Uterus (tissue), 4 donors: Measurements from ENCODE around the gene NOL8. TPM values are rescaled to one million over a fixed set of nuclear protein-coding genes. Genes with fewer than 3 reads are reported as not detected.
A peak's percentile ranks its signal among the peaks of the same experiment; 100 is the strongest.

Experiments
- DNase-seq, 2 donors: peaks; one replicate each; pipeline ENCODE4 v3.0.0-alpha.2; 2019 to 2020
- H3K27ac ChIP-seq, 2 donors: fragments of 200-600 bp; sonication (generic); 1 replicate in 1 of 2; 2 replicates in 1 of 2; pipeline ENCODE4 v1.5.1; 2016 to 2018
- H3K27me3 ChIP-seq, 2 donors: fragments of 200-600 bp; sonication (generic); one replicate each; pipeline ENCODE4 v1.5.1; 2018 to 2019; ENCODE audit warnings: control low read depth in 1 of 2
- H3K36me3 ChIP-seq, 2 donors: fragments of 200-600 bp; sonication (generic); one replicate each; pipeline ENCODE4 v1.5.1; 2019; ENCODE audit warnings: control low read depth in 1 of 2
- H3K4me1 ChIP-seq, 2 donors: fragments of 200-600 bp; sonication (generic); one replicate each; pipeline ENCODE4 v1.5.1; 2018 to 2019; ENCODE audit warnings: control low read depth in 1 of 2
- H3K4me3 ChIP-seq, 2 donors: fragments of 200-600 bp; sonication (generic); 1 replicate in 1 of 2; 2 replicates in 1 of 2; pipeline ENCODE4 v1.5.1; 2018 to 2019; ENCODE audit warnings: mild to moderate bottlenecking in 1 of 2
- H3K9me3 ChIP-seq, 2 donors: fragments of 200-600 bp; sonication (generic); one replicate each; pipeline ENCODE4 v1.5.1; 2019; ENCODE audit warnings: control low read depth in 1 of 2
- CTCF ChIP-seq, 4 experiments: fragments of 200-600 bp in 2 of 4; fragments of 450-650 bp in 2 of 4; sonication (generic) in 2 of 4; IDR thresholded peaks; one replicate each; pipeline ENCODE4 v1.5.1; 2016 to 2019; ENCODE audit warnings: antibody characterized with exemption in 4 of 4, mild to moderate bottlenecking in 2 of 4, moderate library complexity in 1 of 4
- POLR2A ChIP-seq, 2 donors: fragments of 450-650 bp; IDR thresholded peaks; one replicate each; pipeline ENCODE4 v1.6.1; 2016; ENCODE audit warnings: antibody characterized with exemption in 2 of 2, mild to moderate bottlenecking in 1 of 2, moderate library complexity in 1 of 2
- intact Hi-C: fragments of 100-400 bp; cut with DNase I; formaldehyde crosslinking; loops from one replicate; pipeline ENCODE4 v1.15.1; 2023; ENCODE audit warnings: low total_unique reads
- total RNA-seq, 4 donors: library from RNA; depleted of rRNA in 3 of 4; stranded (reverse); fragments of >200 nt in 3 of 4; gene quantifications; one replicate each; pipeline versions ENCODE4 v1.1.0 to v1.2.4, GENCODE V29; 2014 to 2023
- donor health status: DM: yes; HTN: yes; CAD: no.

NOL8 gene
- total RNA-seq, 4 donors from 2014 or later, result 16.5 to 48.0 (median 33.0) TPM

- no peaks in the 10 kb centered on the region for H3K9me3 ChIP-seq
- TF ChIP-seq CTCF (IDR thresholded peaks at IDR 0.05) (no peak), POLR2A (IDR thresholded peaks at IDR 0.05) (no peak)
- DNase-seq, result no peak
- H3K36me3 ChIP-seq, result no peaks in the 10 kb centered on the region
- no peaks in the 10 kb centered on the region for H3K27me3 ChIP-seq
- H3K4me1 ChIP-seq, result peaks cover 0 to 5% of the 10 kb centered on the region in 2 donors
- intact Hi-C loops, result no loop called here
- peak overlapping the region; percentile 61 to 80 for H3K27ac ChIP-seq
- H3K4me3 ChIP-seq, result no peak overlapping the region
These were observed 16.4 kb upstream of the NOL8 start for GRCh38 chr9:92341578-92341977.

- Histone ChIP-seq H3K4me1 (no peaks in the 10 kb centered on the region), H3K36me3 (no peaks in the 10 kb centered on the region), H3K27me3 (no peaks in the 10 kb centered on the region), H3K4me3 (no peak overlapping the region), H3K27ac (peak overlapping the region in 1 of 2 donors; percentile 2), H3K9me3 (no peaks in the 10 kb centered on the region)
- no peak for DNase-seq
- TF ChIP-seq CTCF (IDR thresholded peaks at IDR 0.05), result no peak
- no peak for TF ChIP-seq POLR2A (IDR thresholded peaks at IDR 0.05)
- intact Hi-C loops, result no loop called here
These were observed 8.1 kb upstream of the NOL8 start for GRCh38 chr9:92333282-92333634.

- no peak for DNase-seq
- intact Hi-C loops, result no loop called here
- Histone ChIP-seq H3K4me1 (no peaks in the 10 kb centered on the region), H3K4me3 (no peak overlapping the region), H3K27ac (peak overlapping the region; percentile 2 to 28), H3K36me3 (no peaks in the 10 kb centered on the region), H3K9me3 (no peaks in the 10 kb centered on the region), H3K27me3 (no peaks in the 10 kb centered on the region)
- TF ChIP-seq CTCF (IDR thresholded peaks at IDR 0.05), result no peak
- no peak for TF ChIP-seq POLR2A (IDR thresholded peaks at IDR 0.05)
These were observed 7.6 kb upstream of the NOL8 start for GRCh38 chr9:92332577-92333281.

GRCh38 chr9:92328225-92328624, 3.1 kb upstream of the NOL8 start:
- Histone ChIP-seq H3K4me1 (peaks cover 4 to 12% of the 10 kb centered on the region in 2 donors), H3K36me3 (no peaks in the 10 kb centered on the region), H3K4me3 (no peak overlapping the region), H3K27ac (no peak overlapping the region), H3K27me3 (no peaks in the 10 kb centered on the region), H3K9me3 (no peaks in the 10 kb centered on the region)
- TF ChIP-seq CTCF (IDR thresholded peaks at IDR 0.05) (peak in 1 of 4 experiments; percentile 19), POLR2A (IDR thresholded peaks at IDR 0.05) (no peak)
- intact Hi-C loops, result no loop called here
- DNase-seq, result no peak

GRCh38 chr9:92327283-92327850, 2.2 kb upstream of the NOL8 start:
- no peaks in the 10 kb centered on the region for H3K27me3 ChIP-seq
- no peak for DNase-seq
- TF ChIP-seq POLR2A (IDR thresholded peaks at IDR 0.05), result no peak
- no peak for TF ChIP-seq CTCF (IDR thresholded peaks at IDR 0.05)
- intact Hi-C loops, result no loop called here
- H3K4me3 ChIP-seq, result no peak overlapping the region
- no peaks in the 10 kb centered on the region for H3K9me3 ChIP-seq
- H3K36me3 ChIP-seq, result no peaks in the 10 kb centered on the region
- H3K4me1 ChIP-seq, result peaks cover 4 to 12% of the 10 kb centered on the region in 2 donors
- H3K27ac ChIP-seq, result no peak overlapping the region
